Parathyroid adenoma (tissue), 2 donors: ENCODE data around the gene KCNH1.
"Not testable (repeated sequence)": the region's sequence is repeated elsewhere in the genome, so short reads cannot be mapped to it uniquely, and the experiment has no call there.

Experiments used
- H2AFZ ChIP-seq: fragments of 300-600 bp; sonication (generic); one replicate; pipeline ENCODE4 v1.7.0; 2017; ENCODE audit warnings: antibody characterized with exemption, mild to moderate bottlenecking
- H3K27ac ChIP-seq: fragments of 300-600 bp; sonication (generic); one replicate; pipeline ENCODE4 v1.7.0; 2017
- H3K27me3 ChIP-seq: fragments of 300-600 bp; sonication (generic); one replicate; pipeline ENCODE4 v1.7.0; 2017; ENCODE audit warnings: low read length; ENCODE audit not compliant: control insufficient read depth, insufficient read depth
- H3K36me3 ChIP-seq: fragments of 300-600 bp; sonication (generic); one replicate; pipeline ENCODE4 v1.7.0; 2017; ENCODE audit warnings: low read length; ENCODE audit not compliant: control insufficient read depth, insufficient read depth
- H3K4me1 ChIP-seq: fragments of 300-600 bp; sonication (generic); one replicate; pipeline ENCODE4 v1.7.0; 2017; ENCODE audit warnings: control low read depth
- H3K4me2 ChIP-seq: fragments of 300-600 bp; sonication (generic); one replicate; pipeline ENCODE4 v1.7.0; 2017; ENCODE audit warnings: low read length
- H3K4me3 ChIP-seq: fragments of 300-600 bp; sonication (generic); one replicate; pipeline ENCODE4 v1.7.0; 2017; ENCODE audit warnings: low read depth, low read length
- H3K79me2 ChIP-seq: fragments of 300-600 bp; sonication (generic); one replicate; pipeline ENCODE4 v1.7.0; 2017; ENCODE audit warnings: control low read depth
- H3K9ac ChIP-seq: fragments of 300-600 bp; sonication (generic); one replicate; pipeline ENCODE4 v1.7.0; 2017; ENCODE audit warnings: mild to moderate bottlenecking
- H3K9me3 ChIP-seq: fragments of 300-600 bp; sonication (generic); one replicate; pipeline ENCODE4 v1.7.0; 2017; ENCODE audit warnings: low read length; ENCODE audit not compliant: control insufficient read depth
- CTCF ChIP-seq: fragments of 300-600 bp; sonication (generic); IDR thresholded peaks from one replicate; pipeline ENCODE4 v1.7.0; 2017; ENCODE audit warnings: antibody characterized with exemption, mild to moderate bottlenecking
- donor health status: primary hyperparathyroidism.

The KCNH1 gene

GRCh38 chr1:211007830-211008229, 126.1 kb downstream of the KCNH1 start:
- no peaks in the 10 kb centered on the region for H3K9me3 ChIP-seq
- no peaks in the 10 kb centered on the region for H3K36me3 ChIP-seq
- no peak overlapping the region for H3K4me3 ChIP-seq
- H2AFZ ChIP-seq = no peak overlapping the region
- TF ChIP-seq CTCF = no peak
- H3K4me1 ChIP-seq = no peaks in the 10 kb centered on the region
- no peaks in the 10 kb centered on the region for H3K27me3 ChIP-seq
- H3K4me2 ChIP-seq = no peak overlapping the region
- H3K9ac ChIP-seq = no peak overlapping the region
- no peak overlapping the region for H3K27ac ChIP-seq
- no peaks in the 10 kb centered on the region for H3K79me2 ChIP-seq

GRCh38 chr1:210995931-210996330, 138.0 kb downstream of the KCNH1 start:
- not testable (repeated sequence) for H3K79me2 ChIP-seq, H3K4me3 ChIP-seq, H3K27ac ChIP-seq, H3K36me3 ChIP-seq, H3K9me3 ChIP-seq, H3K4me1 ChIP-seq, H3K4me2 ChIP-seq, H2AFZ ChIP-seq, H3K9ac ChIP-seq, H3K27me3 ChIP-seq

GRCh38 chr1:210992837-210993236, 141.1 kb downstream of the KCNH1 start:
- Histone ChIP-seq H3K9ac (no peak overlapping the region), H2AFZ (no peak overlapping the region), H3K4me1 (no peaks in the 10 kb centered on the region), H3K27me3 (no peaks in the 10 kb centered on the region), H3K4me2 (no peak overlapping the region), H3K27ac (no peak overlapping the region), H3K4me3 (no peak overlapping the region), H3K9me3 (no peaks in the 10 kb centered on the region), H3K79me2 (no peaks in the 10 kb centered on the region), H3K36me3 (no peaks in the 10 kb centered on the region)
- TF ChIP-seq CTCF = no peak

GRCh38 chr1:210989905-210990304, 144.0 kb downstream of the KCNH1 start:
- no peaks in the 10 kb centered on the region for H3K27me3 ChIP-seq

GRCh38 chr1:210981490-210981889, 152.5 kb downstream of the KCNH1 start:
- no peak overlapping the region for H3K9ac ChIP-seq
- TF ChIP-seq CTCF = no peak
- no peak overlapping the region for H2AFZ ChIP-seq
- no peak overlapping the region for H3K4me2 ChIP-seq
- H3K4me1 ChIP-seq = no peaks in the 10 kb centered on the region
- H3K79me2 ChIP-seq = no peaks in the 10 kb centered on the region
- H3K27me3 ChIP-seq = no peaks in the 10 kb centered on the region
- H3K4me3 ChIP-seq = no peak overlapping the region
- H3K27ac ChIP-seq = no peak overlapping the region
- no peaks in the 10 kb centered on the region for H3K36me3 ChIP-seq
- no peaks in the 10 kb centered on the region for H3K9me3 ChIP-seq

More at GRCh38 chr1:210989905-210990304, 144.0 kb downstream of the KCNH1 start:
- Histone ChIP-seq H3K4me3 (no peak overlapping the region), H3K4me1 (no peaks in the 10 kb centered on the region), H3K4me2 (no peak overlapping the region), H3K9me3 (no peaks in the 10 kb centered on the region), H3K9ac (no peak overlapping the region), H3K79me2 (no peaks in the 10 kb centered on the region), H3K27ac (no peak overlapping the region), H3K36me3 (no peaks in the 10 kb centered on the region), H2AFZ (no peak overlapping the region)
- no peak for TF ChIP-seq CTCF
